ENCODE data around the gene CMKLR1.

DNA sequence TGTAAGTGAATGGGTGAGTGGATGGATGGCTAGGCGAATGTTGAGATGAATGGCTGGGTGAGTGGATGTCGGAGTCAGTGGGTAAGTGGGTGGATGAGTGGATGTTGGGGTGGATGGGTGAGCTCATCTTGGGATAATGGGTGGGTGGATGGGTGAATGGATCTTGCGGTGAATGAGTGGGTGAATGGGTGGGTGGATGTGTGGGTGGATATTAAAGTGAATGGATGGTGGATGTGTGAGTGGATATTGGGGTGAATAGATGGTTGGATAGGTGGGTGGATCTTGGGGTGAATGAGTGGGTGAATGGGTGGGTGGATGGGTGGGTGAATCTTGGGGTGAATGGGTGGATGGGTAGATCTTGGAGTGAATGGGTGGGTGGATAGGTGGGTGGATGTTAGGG lies 51.9 kb downstream of the CMKLR1 start:
- no peak for TF ChIP-seq TAF1 (IDR thresholded peaks at IDR 0.05; ENCODE audit: borderline replicate concordance, insufficient read depth, low read length)
- TF ChIP-seq POLR2AphosphoS5 (IDR thresholded peaks at IDR 0.05; ENCODE audit: low read depth, low read length), result no peak
- TF ChIP-seq, protein P1, sequence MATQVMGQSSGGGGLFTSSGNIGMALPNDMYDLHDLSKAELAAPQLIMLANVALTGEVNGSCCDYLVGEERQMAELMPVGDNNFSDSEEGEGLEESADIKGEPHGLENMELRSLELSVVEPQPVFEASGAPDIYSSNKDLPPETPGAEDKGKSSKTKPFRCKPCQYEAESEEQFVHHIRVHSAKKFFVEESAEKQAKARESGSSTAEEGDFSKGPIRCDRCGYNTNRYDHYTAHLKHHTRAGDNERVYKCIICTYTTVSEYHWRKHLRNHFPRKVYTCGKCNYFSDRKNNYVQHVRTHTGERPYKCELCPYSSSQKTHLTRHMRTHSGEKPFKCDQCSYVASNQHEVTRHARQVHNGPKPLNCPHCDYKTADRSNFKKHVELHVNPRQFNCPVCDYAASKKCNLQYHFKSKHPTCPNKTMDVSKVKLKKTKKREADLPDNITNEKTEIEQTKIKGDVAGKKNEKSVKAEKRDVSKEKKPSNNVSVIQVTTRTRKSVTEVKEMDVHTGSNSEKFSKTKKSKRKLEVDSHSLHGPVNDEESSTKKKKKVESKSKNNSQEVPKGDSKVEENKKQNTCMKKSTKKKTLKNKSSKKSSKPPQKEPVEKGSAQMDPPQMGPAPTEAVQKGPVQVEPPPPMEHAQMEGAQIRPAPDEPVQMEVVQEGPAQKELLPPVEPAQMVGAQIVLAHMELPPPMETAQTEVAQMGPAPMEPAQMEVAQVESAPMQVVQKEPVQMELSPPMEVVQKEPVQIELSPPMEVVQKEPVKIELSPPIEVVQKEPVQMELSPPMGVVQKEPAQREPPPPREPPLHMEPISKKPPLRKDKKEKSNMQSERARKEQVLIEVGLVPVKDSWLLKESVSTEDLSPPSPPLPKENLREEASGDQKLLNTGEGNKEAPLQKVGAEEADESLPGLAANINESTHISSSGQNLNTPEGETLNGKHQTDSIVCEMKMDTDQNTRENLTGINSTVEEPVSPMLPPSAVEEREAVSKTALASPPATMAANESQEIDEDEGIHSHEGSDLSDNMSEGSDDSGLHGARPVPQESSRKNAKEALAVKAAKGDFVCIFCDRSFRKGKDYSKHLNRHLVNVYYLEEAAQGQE (IDR thresholded peaks at IDR 0.05; ENCODE audit: insufficient read depth in 1 of 2, low read depth in 2 of 2, low read length in 2 of 2), result no peak
